HG03575 (cell line): ENCODE data around the gene CSGALNACT2.
"Not testable (repeated sequence)": the region's sequence is repeated elsewhere in the genome, so short reads cannot be mapped to it uniquely, and the experiment has no call there.

Source experiments
- ATAC-seq: cut with Tn5 transposase; IDR thresholded peaks from one replicate; pipeline ENCODE4 v1.9.1; 2021; ENCODE audit not compliant: unreplicated experiment, insufficient number of reproducible peaks, low FRiP score; ENCODE audit errors: extremely low read depth

CSGALNACT2 gene

GRCh38 chr10:43135064-43135463, 3.2 kb upstream of the CSGALNACT2 start:
- ATAC-seq, result no peak

- ATAC-seq, result no peak
These were observed 2.6 kb upstream of the CSGALNACT2 start for GRCh38 chr10:43135656-43136055.

GRCh38 chr10:43136432-43136831, 1.8 kb upstream of the CSGALNACT2 start:
- no peak for ATAC-seq

- no peak for ATAC-seq
These were observed 1.1 kb upstream of the CSGALNACT2 start for GRCh38 chr10:43136995-43137716.

DNA sequence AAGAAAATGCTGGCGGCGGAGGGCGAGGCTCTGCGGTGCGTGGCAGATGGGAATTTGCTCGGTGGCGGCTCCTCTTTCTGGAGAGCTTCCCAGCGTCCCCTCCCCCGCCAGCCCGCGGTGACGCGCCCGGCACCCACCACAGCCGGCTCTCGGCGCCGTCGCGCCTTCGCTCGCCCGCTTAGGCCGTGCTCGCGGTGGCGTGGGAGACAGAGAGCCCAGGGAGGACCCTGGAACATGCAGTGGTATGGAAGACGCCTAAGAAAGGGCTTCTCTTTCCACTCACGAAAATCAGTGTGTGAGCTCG, 576 bp upstream of the CSGALNACT2 start:
- no peak for ATAC-seq

- ATAC-seq, result no peak
These were observed 554 bp downstream of the CSGALNACT2 start for GRCh38 chr10:43138757-43139241.

- ATAC-seq, result no peak
These were observed 3.2 kb downstream of the CSGALNACT2 start for GRCh38 chr10:43141421-43141820.

DNA sequence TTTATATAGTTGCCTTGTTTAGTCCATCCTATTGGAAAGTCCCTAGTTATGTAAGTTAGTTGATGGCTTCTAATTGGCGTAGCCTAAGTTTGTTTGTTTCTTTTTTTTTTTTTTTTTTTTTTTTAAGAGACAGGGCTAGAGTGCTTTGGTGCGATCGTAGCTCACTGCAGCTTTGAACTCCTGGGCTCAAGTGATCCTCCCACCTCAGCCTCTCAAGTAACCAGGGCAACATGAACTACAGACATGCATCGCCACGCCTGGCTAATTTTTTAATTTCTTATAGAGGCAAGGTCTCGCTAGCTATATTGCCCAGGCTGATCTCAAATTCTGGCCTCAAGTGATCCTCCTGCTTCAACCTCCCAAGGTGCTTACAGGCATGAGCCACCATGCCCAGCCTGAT, 7.1 kb downstream of the CSGALNACT2 start:
- no peak for ATAC-seq

GRCh38 chr10:43145936-43146335, 7.7 kb downstream of the CSGALNACT2 start:
- ATAC-seq, result not testable (repeated sequence)

DNA sequence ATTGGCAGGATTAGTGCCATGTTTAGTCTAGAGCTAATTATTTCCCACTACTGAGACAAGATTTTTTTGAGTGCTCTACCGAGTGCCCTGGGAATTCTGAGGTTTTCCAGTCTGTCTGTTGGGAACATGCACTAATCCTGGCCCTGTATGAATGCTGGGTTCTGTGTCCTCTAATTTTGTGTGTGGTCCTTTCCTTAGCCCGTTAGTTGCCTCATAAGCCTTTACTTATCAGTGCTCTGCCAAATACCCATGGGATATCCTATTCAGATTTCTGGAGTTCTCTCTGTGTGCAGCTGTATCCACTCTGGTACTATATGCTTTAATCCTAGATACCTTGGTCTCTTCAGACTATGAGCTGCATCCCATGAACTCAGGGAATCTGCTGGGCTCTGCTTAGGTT, 13.1 kb downstream of the CSGALNACT2 start:
- no peak for ATAC-seq

- ATAC-seq, result no peak
These were observed 15.7 kb downstream of the CSGALNACT2 start for GRCh38 chr10:43153901-43154300.

DNA sequence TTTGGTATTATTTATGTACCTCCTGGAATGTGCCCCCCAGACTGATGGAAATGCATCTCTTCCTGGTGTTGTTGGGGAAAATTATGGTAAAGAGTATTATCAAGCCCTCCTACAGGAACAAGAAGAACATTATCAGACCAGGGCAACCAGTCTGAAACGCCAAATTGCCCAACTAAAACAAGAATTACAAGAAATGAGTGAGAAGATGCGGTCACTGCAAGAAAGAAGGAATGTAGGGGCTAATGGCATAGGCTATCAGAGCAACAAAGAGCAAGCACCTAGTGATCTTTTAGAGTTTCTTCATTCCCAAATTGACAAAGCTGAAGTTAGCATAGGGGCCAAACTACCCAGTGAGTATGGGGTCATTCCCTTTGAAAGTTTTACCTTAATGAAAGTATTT, 17.0 kb downstream of the CSGALNACT2 start:
- no peak for ATAC-seq

DNA sequence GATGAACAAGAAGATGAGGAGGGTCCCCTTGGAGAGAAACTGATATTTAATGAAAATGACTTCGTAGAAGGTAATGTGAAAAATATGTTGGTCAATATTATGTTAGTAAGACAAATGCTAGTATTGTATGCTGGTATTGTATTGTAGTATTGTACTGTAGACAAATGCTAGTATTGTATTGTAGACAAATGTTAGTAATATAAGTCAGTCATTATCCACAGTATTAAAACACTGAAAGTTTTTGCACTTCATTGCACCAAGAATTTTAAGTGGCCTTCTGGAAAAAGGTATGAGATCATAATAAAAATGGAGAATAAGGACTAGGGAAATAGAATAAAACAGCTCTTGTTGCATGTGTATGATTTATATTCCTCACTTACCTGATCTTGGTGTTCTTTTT, 17.5 kb downstream of the CSGALNACT2 start:
- ATAC-seq, result no peak

GRCh38 chr10:43156590-43157341, 18.5 kb downstream of the CSGALNACT2 start:
- no peak for ATAC-seq

- no peak for ATAC-seq
These were observed 20.4 kb downstream of the CSGALNACT2 start for GRCh38 chr10:43158636-43159035.

DNA sequence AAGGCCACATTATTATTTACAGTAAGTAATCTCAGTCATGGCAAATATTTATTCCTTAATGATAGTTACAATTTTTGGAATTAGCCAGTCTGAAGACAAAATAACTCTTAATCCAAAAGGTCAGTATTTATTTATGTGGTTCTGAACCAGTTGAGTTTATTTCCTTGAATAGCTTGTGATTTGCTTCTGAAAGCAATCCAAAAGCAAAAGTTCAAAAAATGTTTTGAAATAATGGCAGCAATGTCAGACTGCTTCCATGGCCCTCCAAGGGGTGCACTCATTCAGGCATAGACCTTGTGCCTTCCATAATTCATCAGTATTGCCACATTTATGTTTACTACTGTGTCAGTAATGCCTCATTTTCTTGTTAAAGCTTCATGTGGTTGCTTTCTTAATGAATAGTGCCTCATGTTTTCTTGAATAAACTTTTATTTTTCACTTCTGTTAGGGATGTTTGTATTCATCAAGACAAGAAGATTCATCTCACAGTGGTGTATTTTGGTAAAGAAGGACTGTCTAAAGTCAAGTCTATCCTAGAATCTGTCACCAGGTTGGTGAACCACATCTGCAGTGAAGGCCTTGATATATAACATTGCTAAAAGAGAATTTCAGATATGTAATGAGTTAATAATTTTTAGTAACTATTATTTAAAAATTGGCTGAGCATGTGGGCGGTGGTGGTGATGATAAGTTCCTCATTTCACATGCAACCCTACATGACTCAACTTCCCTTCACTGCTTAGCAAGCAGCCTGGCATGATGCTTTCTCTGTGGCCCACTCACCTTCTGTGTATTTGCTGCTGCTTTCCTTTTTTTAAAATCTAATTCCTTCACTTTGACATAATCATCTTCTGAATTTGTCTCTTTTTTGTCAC, 22.0 kb downstream of the CSGALNACT2 start:
- ATAC-seq, result no peak

DNA sequence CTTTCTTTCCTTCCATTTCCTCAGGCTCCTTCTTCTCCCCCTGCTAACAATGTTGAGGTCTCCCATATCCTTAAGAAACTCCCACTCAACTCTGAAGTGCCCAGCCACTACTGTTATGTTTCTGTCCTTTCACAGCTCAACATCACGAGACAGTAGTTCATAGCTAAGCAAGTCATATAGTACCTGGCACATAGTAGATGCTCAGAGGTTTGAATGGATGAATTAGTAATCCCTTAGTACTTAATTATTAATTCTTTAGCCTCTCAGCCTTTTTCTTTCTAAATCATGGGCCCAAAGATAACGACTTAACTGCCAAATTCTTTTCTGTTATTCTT, 22.6 kb downstream of the CSGALNACT2 start:
- ATAC-seq, result no peak

- no peak for ATAC-seq
These were observed 24.4 kb downstream of the CSGALNACT2 start for GRCh38 chr10:43162604-43163003.

GRCh38 chr10:43166207-43166879, 28.1 kb downstream of the CSGALNACT2 start:
- ATAC-seq, result no peak
